ENCODE results near the gene MN1. TPM values are rescaled to one million over a fixed set of nuclear protein-coding genes. Genes with fewer than 3 reads are reported as not detected.

MN1 gene
- polyA plus RNA-seq, 3 donors from 2014 or later = 0.03 to 0.14 TPM; not detected in 1

DNA sequence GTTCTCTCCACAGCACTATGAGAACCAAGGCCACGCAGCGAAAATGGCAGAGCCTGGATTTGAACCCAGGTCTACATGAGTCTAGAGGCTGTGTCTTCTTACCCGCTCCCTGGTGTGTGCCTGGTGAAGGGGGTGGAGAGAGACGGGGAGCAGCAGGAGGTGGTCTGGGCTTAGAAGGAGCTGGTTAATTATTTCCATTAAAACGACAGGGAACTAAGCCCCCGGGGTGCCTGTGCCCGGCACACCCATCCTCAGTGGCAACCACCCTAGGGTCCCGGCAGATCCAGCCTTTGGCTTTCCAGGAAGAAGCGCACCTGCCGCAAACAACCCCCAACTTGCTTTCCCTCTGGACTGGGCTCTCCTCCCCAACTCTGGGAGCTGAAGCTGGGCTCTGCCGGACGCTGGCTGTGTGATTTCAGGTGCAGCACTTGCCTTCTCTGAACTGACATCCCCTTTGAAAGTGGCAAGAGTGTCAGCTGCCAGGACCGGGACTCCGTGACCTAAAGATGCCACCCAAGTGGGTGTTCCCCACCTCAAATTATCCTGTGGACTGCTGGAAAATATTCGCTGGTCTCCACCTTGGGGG lies 35.8 kb downstream of the MN1 start:
- Mint-ChIP-seq H3K4me1 (no peaks in the 10 kb centered on the region), H3K36me3 (no peaks in the 10 kb centered on the region), H3K27me3 (ENCODE audit: low read depth in 3 of 3) (peaks cover 0 to 6% (median 5%) of the 10 kb centered on the region in 3 donors), H3K9me3 (no peaks in the 10 kb centered on the region), H3K4me3 (no peak overlapping the region), H3K27ac (no peak overlapping the region)
- DNase-seq = no peak

GRCh38 chr22:27764722-27765236 lies 36.8 kb downstream of the MN1 start:
- peaks cover 0 to 3% (median 3%) of the 10 kb centered on the region in 3 donors for H3K27me3 Mint-ChIP-seq (ENCODE audit: low read depth in 3 of 3)
- no peak overlapping the region for H3K27ac Mint-ChIP-seq
- H3K36me3 Mint-ChIP-seq = no peaks in the 10 kb centered on the region
- no peaks in the 10 kb centered on the region for H3K4me1 Mint-ChIP-seq
- DNase-seq = no peak
- H3K4me3 Mint-ChIP-seq = no peak overlapping the region
- H3K9me3 Mint-ChIP-seq = no peaks in the 10 kb centered on the region

GRCh38 chr22:27761665-27762064 lies 39.9 kb downstream of the MN1 start:
- Mint-ChIP-seq H3K36me3 (no peaks in the 10 kb centered on the region), H3K4me1 (no peaks in the 10 kb centered on the region), H3K4me3 (no peak overlapping the region), H3K9me3 (no peaks in the 10 kb centered on the region), H3K27ac (no peak overlapping the region), H3K27me3 (ENCODE audit: low read depth in 3 of 3) (peaks cover 0 to 2% (median 0%) of the 10 kb centered on the region in 3 donors)
- no peak for DNase-seq

- Mint-ChIP-seq H3K4me3 (no peak overlapping the region), H3K27me3 (ENCODE audit: low read depth in 3 of 3) (peaks cover 0 to 2% (median 0%) of the 10 kb centered on the region in 3 donors), H3K36me3 (no peaks in the 10 kb centered on the region)
Measured at GRCh38 chr22:27761000-27761399, 40.6 kb downstream of the MN1 start.

GRCh38 chr22:27760474-27760873 lies 41.1 kb downstream of the MN1 start:
- no peak overlapping the region for H3K4me3 Mint-ChIP-seq
- peaks cover 0 to 2% (median 0%) of the 10 kb centered on the region in 3 donors for H3K27me3 Mint-ChIP-seq (ENCODE audit: low read depth in 3 of 3)
- no peaks in the 10 kb centered on the region for H3K9me3 Mint-ChIP-seq
- H3K36me3 Mint-ChIP-seq = no peaks in the 10 kb centered on the region
- DNase-seq = no peak
- no peaks in the 10 kb centered on the region for H3K4me1 Mint-ChIP-seq
- no peak overlapping the region for H3K27ac Mint-ChIP-seq

More at GRCh38 chr22:27761000-27761399, 40.6 kb downstream of the MN1 start:
- no peak overlapping the region for H3K27ac Mint-ChIP-seq
- H3K4me1 Mint-ChIP-seq = no peaks in the 10 kb centered on the region
- no peaks in the 10 kb centered on the region for H3K9me3 Mint-ChIP-seq
- DNase-seq = no peak

- DNase-seq = no peak
- Mint-ChIP-seq H3K27ac (no peak overlapping the region), H3K27me3 (ENCODE audit: low read depth in 3 of 3) (peaks cover 2 to 5% (median 3%) of the 10 kb centered on the region in 3 donors), H3K4me3 (no peak overlapping the region), H3K36me3 (no peaks in the 10 kb centered on the region), H3K9me3 (no peaks in the 10 kb centered on the region), H3K4me1 (no peaks in the 10 kb centered on the region)
Measured at GRCh38 chr22:27757928-27758525, 43.5 kb downstream of the MN1 start.

DNA sequence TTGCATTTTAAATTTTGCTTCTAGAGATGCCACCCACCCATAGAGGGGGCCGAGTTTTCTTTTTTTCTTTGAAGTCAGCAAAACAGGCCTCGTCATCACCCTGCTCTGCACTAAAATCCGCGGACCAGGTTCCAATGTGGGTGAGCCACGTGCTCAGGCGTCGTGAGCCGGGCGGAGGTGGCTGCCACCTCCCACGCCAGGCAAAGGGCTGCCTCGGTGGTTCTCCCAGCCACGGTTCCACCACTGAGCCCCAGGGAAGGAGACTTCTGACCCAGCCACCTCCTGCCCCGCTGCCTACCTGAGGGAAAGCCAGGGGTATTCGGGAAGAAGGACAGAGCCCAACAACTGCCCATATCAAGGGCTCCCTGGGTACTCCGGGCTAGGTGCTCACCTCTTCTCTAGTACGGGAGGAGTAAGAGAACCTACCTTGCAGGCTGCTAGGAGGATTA lies 45.3 kb downstream of the MN1 start:
- H3K27me3 Mint-ChIP-seq (ENCODE audit: low read depth in 3 of 3) = peaks cover 2 to 5% (median 5%) of the 10 kb centered on the region in 3 donors
- H3K36me3 Mint-ChIP-seq = no peaks in the 10 kb centered on the region
- no peaks in the 10 kb centered on the region for H3K9me3 Mint-ChIP-seq

DNA sequence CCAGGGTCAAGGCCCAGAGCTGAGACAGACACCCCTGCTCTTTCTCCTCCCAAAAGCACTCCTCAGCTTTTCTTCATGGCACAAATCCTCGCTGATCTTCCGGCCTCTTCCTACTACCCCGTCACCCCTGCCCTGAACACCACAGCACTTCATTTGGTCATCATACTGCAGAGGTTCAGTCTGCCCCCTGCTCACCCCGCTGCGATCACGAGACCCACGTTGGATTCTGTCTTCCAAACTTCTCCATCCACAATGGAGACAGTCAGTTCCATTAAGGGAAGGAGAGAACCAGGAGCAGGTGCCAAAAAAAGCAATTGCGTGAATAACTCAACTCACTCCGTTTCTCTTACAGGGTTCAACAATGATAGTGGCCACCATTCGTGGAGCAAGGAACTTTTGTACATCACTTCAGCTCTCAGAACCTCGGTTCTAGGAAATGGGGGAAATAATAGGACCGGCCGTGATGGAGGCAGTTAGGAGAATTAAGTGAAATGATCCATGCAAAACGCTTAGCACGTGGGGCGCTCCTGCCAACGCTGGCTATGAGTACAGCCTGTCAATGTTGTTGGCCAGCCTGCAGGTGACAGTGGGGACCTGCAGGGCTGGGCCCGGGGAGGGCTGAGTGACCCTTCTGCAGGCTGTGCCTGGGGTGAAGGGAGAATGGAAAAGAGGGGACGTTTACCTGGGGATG lies 45.9 kb downstream of the MN1 start:
- no peaks in the 10 kb centered on the region for H3K36me3 Mint-ChIP-seq
- H3K27ac Mint-ChIP-seq = peak overlapping the region in 1 of 6 donors; percentile 26
- H3K9me3 Mint-ChIP-seq = no peaks in the 10 kb centered on the region
- DNase-seq = no peak
- no peak overlapping the region for H3K4me3 Mint-ChIP-seq
- H3K4me1 Mint-ChIP-seq = no peaks in the 10 kb centered on the region
- peaks cover 2 to 6% (median 5%) of the 10 kb centered on the region in 3 donors for H3K27me3 Mint-ChIP-seq (ENCODE audit: low read depth in 3 of 3)

More for the DNA sequence above, 45.3 kb downstream of the MN1 start:
- no peak for DNase-seq
- Mint-ChIP-seq H3K27ac (peak overlapping the region in 1 of 6 donors; percentile 26), H3K4me1 (no peaks in the 10 kb centered on the region), H3K4me3 (no peak overlapping the region)

- Mint-ChIP-seq H3K27me3 (ENCODE audit: low read depth in 3 of 3) (peaks cover 2 to 7% (median 5%) of the 10 kb centered on the region in 3 donors), H3K9me3 (no peaks in the 10 kb centered on the region), H3K36me3 (no peaks in the 10 kb centered on the region)
Measured at GRCh38 chr22:27754888-27755480, 46.6 kb downstream of the MN1 start.

GRCh38 chr22:27754247-27754887 lies 47.2 kb downstream of the MN1 start:
- H3K4me3 Mint-ChIP-seq = no peak overlapping the region
- peaks cover 2 to 7% (median 5%) of the 10 kb centered on the region in 3 donors for H3K27me3 Mint-ChIP-seq (ENCODE audit: low read depth in 3 of 3)
- H3K4me1 Mint-ChIP-seq = peaks cover 1 to 7% of the 10 kb centered on the region in 2 donors
- no peaks in the 10 kb centered on the region for H3K9me3 Mint-ChIP-seq
- no peak overlapping the region for H3K27ac Mint-ChIP-seq
- no peak for DNase-seq
- no peaks in the 10 kb centered on the region for H3K36me3 Mint-ChIP-seq

More at GRCh38 chr22:27754888-27755480, 46.6 kb downstream of the MN1 start:
- Mint-ChIP-seq H3K4me3 (no peak overlapping the region), H3K27ac (no peak overlapping the region), H3K4me1 (peaks cover 0 to 1% of the 10 kb centered on the region in 2 donors)
- no peak for DNase-seq

DNA sequence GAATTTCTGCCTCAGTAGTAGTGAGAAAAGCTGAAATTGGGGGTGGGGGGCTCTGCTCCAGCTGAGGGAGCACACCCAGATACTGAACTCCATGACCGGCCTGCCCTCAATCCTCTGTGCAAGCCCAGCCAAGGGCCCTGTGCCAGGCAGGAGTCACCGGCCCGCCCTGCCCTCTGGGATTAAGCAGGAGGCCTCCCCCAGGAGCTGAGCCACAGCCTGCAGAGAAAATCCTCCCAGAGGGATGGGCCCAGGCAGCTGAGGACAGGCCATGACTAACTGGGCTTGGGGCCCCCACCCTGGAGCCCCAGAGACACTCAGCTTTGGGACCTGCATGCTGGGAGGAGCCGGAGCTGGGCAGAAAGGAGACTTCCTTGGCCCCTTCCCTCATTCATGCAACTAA lies 48.8 kb downstream of the MN1 start:
- no peaks in the 10 kb centered on the region for H3K36me3 Mint-ChIP-seq
- no peak for DNase-seq
- H3K27ac Mint-ChIP-seq = no peak overlapping the region
- no peak overlapping the region for H3K4me3 Mint-ChIP-seq
- H3K27me3 Mint-ChIP-seq (ENCODE audit: low read depth in 3 of 3) = peaks cover 2 to 12% (median 7%) of the 10 kb centered on the region in 3 donors
- peaks cover 13 to 22% of the 10 kb centered on the region in 2 donors for H3K4me1 Mint-ChIP-seq
- no peaks in the 10 kb centered on the region for H3K9me3 Mint-ChIP-seq

DNA sequence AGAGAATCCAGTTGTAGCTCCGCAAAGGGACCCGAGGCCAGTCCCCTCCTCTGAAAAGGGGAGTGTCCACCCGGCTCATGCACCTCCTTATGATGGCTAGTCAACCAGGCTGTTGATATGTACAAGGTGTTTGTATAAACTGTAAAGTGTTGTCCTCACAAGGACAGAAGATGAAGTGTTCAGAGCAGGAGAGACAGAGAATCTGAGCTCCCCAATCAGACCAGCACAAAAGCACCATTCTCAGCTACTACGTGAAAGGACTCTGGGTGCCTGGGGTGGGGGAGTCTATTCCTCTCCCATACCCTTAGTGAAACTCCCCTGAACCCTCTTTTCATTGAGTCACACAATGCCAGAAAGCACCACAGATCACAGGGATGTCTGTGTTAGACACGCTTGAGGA lies 49.4 kb downstream of the MN1 start:
- peaks cover 13 to 22% of the 10 kb centered on the region in 2 donors for H3K4me1 Mint-ChIP-seq
- no peak overlapping the region for H3K4me3 Mint-ChIP-seq
- no peaks in the 10 kb centered on the region for H3K9me3 Mint-ChIP-seq
- DNase-seq = no peak
- no peaks in the 10 kb centered on the region for H3K36me3 Mint-ChIP-seq
- H3K27ac Mint-ChIP-seq = no peak overlapping the region
- H3K27me3 Mint-ChIP-seq (ENCODE audit: low read depth in 3 of 3) = peaks cover 2 to 13% (median 7%) of the 10 kb centered on the region in 3 donors

DNA sequence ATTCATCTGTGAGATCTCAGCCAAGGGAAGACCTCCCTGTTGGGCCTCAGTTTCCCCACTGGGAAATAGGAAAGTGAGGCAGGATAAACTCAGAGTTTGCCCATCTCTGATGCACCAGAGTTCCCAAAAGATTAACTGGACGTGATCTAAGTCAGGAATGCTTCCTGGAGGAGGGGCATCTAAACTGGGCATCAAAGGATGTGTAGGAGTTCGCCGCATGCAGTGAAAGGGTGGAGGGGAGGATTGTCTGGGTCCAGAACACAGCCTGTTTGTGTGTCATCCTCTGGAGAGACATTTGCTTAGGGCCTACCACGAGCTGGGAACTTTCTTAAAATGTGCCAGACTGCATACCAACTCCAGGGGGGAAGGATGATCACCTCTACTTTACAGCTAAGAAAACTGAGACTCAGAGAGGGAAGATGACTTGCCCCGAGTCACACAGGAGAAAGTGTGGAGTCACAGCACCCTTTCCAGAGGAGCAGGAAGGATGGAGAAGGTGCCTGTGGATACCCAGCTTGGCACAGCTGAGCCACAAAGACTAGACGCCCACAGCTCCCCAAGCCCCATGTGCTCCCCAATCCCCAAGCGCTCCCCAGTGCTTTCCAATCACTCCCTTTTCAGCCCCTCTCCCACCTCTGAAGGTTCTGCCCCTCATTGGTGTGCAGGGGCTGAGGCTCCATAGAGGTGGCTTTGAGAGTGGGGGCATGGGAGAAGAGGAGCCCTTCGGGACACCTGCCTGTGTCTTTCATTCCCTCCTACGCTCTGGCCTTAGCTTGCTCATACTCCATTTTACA lies 50.1 kb downstream of the MN1 start:
- Mint-ChIP-seq H3K36me3 (no peaks in the 10 kb centered on the region), H3K27ac (no peak overlapping the region), H3K27me3 (ENCODE audit: low read depth in 3 of 3) (peaks cover 0 to 13% (median 7%) of the 10 kb centered on the region in 3 donors), H3K4me3 (no peak overlapping the region), H3K4me1 (peaks cover 13 to 22% of the 10 kb centered on the region in 2 donors), H3K9me3 (no peaks in the 10 kb centered on the region)
- DNase-seq = no peak
